Transverse colon (tissue), 4 donors: ENCODE data around the gene ROPN1. TPM values are rescaled to one million over a fixed set of nuclear protein-coding genes. Genes with fewer than 3 reads are reported as not detected.

ENCODE experiments used
- DNase-seq: peaks from one replicate; pipeline ENCODE4 v3.0.0-alpha.2; 2019
- H3K27ac ChIP-seq, 4 donors: fragments of 200-600 bp; sonication (generic); 2 replicates each; pipeline ENCODE4 v1.5.1; 2016 to 2018; ENCODE audit warnings: inconsistent platforms in 4 of 4
- H3K27me3 ChIP-seq: fragments of 200-600 bp; sonication (generic); 2 replicates; pipeline ENCODE4 v1.5.1; 2017; ENCODE audit warnings: inconsistent platforms
- H3K36me3 ChIP-seq, 4 donors: fragments of 200-600 bp; sonication (generic); 2 replicates each; pipeline ENCODE4 v1.5.1; 2017 to 2019; ENCODE audit warnings: inconsistent platforms in 4 of 4
- H3K4me1 ChIP-seq, 4 donors: fragments of 200-600 bp; sonication (generic); 2 replicates each; pipeline ENCODE4 v1.5.1; 2017 to 2020; ENCODE audit warnings: inconsistent platforms in 4 of 4
- H3K4me3 ChIP-seq, 4 donors: fragments of 200-600 bp; sonication (generic); 1 replicate in 1 of 4; 2 replicates in 3 of 4; pipeline versions ENCODE4 v1.5.1 to v1.6.1; 2017 to 2019; ENCODE audit warnings: inconsistent platforms in 4 of 4
- H3K9me3 ChIP-seq, 2 donors: fragments of 200-600 bp; sonication (generic); 2 replicates each; pipeline ENCODE4 v1.5.1; 2017 to 2019; ENCODE audit warnings: inconsistent platforms in 2 of 2
- CTCF ChIP-seq, 5 experiments: fragments of 200-600 bp in 3 of 5; fragments of 450-650 bp in 2 of 5; sonication (generic) in 3 of 5; IDR thresholded peaks; 1 replicate in 2 of 5; 2 replicates in 3 of 5; pipeline ENCODE4 v1.5.1; 2016 to 2017; ENCODE audit warnings: antibody characterized with exemption in 5 of 5, inconsistent platforms in 3 of 5, mild to moderate bottlenecking in 2 of 5, moderate library complexity in 1 of 5
- EP300 ChIP-seq: sonication (generic); formaldehyde crosslinking; IDR thresholded peaks from one replicate; pipeline ENCODE4 v1.6.1; 2017; ENCODE audit warnings: antibody characterized with exemption, low read depth
- POLR2A ChIP-seq: fragments of 450-650 bp; IDR thresholded peaks from one replicate; pipeline ENCODE4 v1.6.1; 2016; ENCODE audit warnings: antibody characterized with exemption, mild to moderate bottlenecking, moderate library complexity
- POLR2AphosphoS5 ChIP-seq, 3 donors: sonication (generic); formaldehyde crosslinking; IDR thresholded peaks; one replicate each; pipeline ENCODE4 v1.6.1; 2016; ENCODE audit warnings: antibody characterized with exemption in 3 of 3
- WGBS, 2 donors: methylation state at CpG; one replicate each; pipeline ENCODE4 v1.1.5; 2018; ENCODE audit warnings: low coverage in 1 of 2; 5-methylcytosine and 5-hydroxymethylcytosine counted together
- in situ Hi-C, 4 donors: fragments of 200-750 bp; cut with MboI; loops; one replicate each; pipeline versions ENCODE4 v1.15.0 to v1.15.1; 2017; ENCODE audit warnings: low sequenced_read_pairs in 3 of 4, low pct_ligation_motif_present in 1 of 4, low pct_unique_long_range_greater_than_20kb in 1 of 4
- intact Hi-C: fragments of 100-400 bp; cut with DNase I; formaldehyde crosslinking; loops from one replicate; pipeline ENCODE4 v1.15.1; 2023; ENCODE audit warnings: low total_unique reads
- total RNA-seq, 4 donors: library from RNA; depleted of rRNA; stranded (reverse); fragments of >200 nt; gene quantifications; one replicate each; pipeline ENCODE4 v1.1.0, GENCODE V29; 2016

Gene ROPN1
- total RNA-seq, 4 donors from 2014 or later = 1.9 to 3.4 (median 3.0) TPM; not detected in 1

- Histone ChIP-seq H3K36me3 (no peaks in the 10 kb centered on the region), H3K27me3 (peaks cover 7% of the 10 kb centered on the region), H3K4me3 (no peak overlapping the region), H3K9me3 (no peaks in the 10 kb centered on the region), H3K4me1 (peaks cover 0 to under 1% (median 0%) of the 10 kb centered on the region in 4 donors), H3K27ac (no peak overlapping the region)
- intact Hi-C loops (no loop called here), in situ Hi-C loops (no loop called here)
- no peak for DNase-seq
- TF ChIP-seq CTCF (IDR thresholded peaks at IDR 0.05) (no peak), POLR2A (no peak), POLR2AphosphoS5 (IDR thresholded peaks at IDR 0.05) (no peak), EP300 (no peak)
- 75% methylated on average over 2 of the region's 2 CpGs; no CpG with 5 or more reads in 1 of the 2 donors for WGBS, 2 donors
Observed at GRCh38 chr3:123997543-123997942, 5.6 kb upstream of the ROPN1 start.

- Histone ChIP-seq H3K27me3 (peaks cover 6% of the 10 kb centered on the region), H3K27ac (no peak overlapping the region), H3K9me3 (no peaks in the 10 kb centered on the region), H3K36me3 (no peaks in the 10 kb centered on the region), H3K4me3 (no peak overlapping the region), H3K4me1 (no peaks in the 10 kb centered on the region)
- 63 to 78% methylated on average over 1 of the region's 1 CpG for WGBS, 2 donors
- TF ChIP-seq POLR2AphosphoS5 (IDR thresholded peaks at IDR 0.05) (no peak), CTCF (IDR thresholded peaks at IDR 0.05) (no peak), EP300 (no peak), POLR2A (no peak)
- no peak for DNase-seq
- in situ Hi-C loops (no loop called here), intact Hi-C loops (no loop called here)
Observed at GRCh38 chr3:123993818-123994217, 1.9 kb upstream of the ROPN1 start.

DNA sequence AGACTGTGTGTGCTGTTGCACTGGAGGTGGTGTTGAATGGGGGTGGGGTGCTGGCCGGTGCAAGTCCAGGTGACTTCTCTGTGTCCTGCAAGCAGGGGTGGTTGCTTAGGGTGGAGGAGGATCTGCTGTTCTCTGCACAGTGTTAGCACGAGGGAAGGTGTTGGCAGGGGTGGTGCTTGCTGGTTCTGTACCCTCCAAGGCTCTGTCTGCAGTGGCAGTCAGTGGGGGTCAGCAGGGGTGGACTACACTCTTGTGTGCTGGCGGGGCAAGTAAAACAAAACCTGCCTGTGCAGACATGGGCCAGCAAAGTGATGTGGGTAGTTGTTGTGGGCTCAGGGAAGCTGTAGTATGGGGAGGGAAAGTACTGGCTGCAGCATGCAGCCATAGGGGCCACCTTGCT, 5.5 kb downstream of the ROPN1 start:
- TF ChIP-seq EP300 = no peak
- TF ChIP-seq POLR2AphosphoS5 (IDR thresholded peaks at IDR 0.05) = no peak
- TF ChIP-seq CTCF (IDR thresholded peaks at IDR 0.05) = no peak
- TF ChIP-seq POLR2A = no peak
- Histone ChIP-seq H3K9me3 (no peaks in the 10 kb centered on the region), H3K27ac (no peak overlapping the region), H3K27me3 (peaks cover 11% of the 10 kb centered on the region), H3K4me1 (peaks cover 0 to 12% (median 6%) of the 10 kb centered on the region in 4 donors), H3K4me3 (no peak overlapping the region), H3K36me3 (no peaks in the 10 kb centered on the region)
- intact Hi-C loops (no loop called here), in situ Hi-C loops (no loop called here)
- 74 to 78% methylated on average over 1 to 3 of the region's 3 CpGs for WGBS, 2 donors
- no peak for DNase-seq

DNA sequence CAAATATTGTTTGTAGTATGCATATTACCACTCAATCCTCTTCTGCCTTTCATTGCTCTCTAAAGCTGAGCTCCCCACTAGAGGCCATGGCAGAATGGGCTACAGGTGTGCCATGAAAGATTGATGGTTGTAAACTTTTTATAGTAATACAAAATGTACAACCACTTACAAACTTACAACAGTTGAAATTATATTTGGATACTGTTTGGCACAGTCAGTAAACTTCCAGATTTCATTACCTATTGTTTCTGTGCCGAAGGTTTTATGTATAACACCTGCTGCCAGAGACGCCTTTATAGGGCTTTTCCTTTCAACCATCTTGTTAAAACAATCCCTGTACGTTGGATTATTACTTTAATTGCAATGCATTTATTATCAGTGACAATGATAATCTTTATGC, 7.0 kb downstream of the ROPN1 start:
- Histone ChIP-seq H3K36me3 (no peaks in the 10 kb centered on the region), H3K27ac (peak overlapping the region; percentile 23 to 53 (median 39)), H3K9me3 (no peaks in the 10 kb centered on the region), H3K27me3 (peaks cover 12% of the 10 kb centered on the region), H3K4me1 (peaks cover 0 to 19% (median 9%) of the 10 kb centered on the region in 4 donors), H3K4me3 (no peak overlapping the region)
- intact Hi-C loops (no loop called here), in situ Hi-C loops (no loop called here)
- peak; percentile 18 for DNase-seq
- WGBS, 2 donors = 45 to 50% methylated on average over 3 of the region's 3 CpGs
- TF ChIP-seq POLR2AphosphoS5 (IDR thresholded peaks at IDR 0.05) (peak in 1 of 3 donors; percentile 15), POLR2A (no peak)

DNA sequence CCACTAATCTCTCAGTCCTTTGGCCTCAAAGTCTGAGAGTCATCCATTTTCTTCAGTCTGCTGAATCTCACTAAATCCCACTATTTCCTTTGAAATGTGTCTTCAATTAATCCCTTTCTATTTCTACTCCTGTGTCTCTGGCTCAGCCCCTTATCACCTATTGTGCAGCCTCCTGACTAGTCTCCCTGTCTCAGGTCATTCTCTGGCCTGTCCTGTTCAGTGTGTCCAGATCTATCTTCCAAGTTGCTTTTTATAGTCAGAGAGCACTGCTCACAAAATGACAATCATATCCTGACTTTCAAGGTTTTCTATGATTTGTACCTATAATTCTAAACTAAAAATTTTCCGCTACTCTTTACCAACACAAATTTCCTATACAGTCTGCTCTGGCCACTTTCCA, 7.6 kb downstream of the ROPN1 start:
- intact Hi-C loops = no loop called here
- in situ Hi-C loops = no loop called here
- TF ChIP-seq CTCF (IDR thresholded peaks at IDR 0.05) (no peak), POLR2A (no peak), EP300 (no peak), POLR2AphosphoS5 (IDR thresholded peaks at IDR 0.05) (no peak)
- Histone ChIP-seq H3K27ac (peak overlapping the region; percentile 23 to 53 (median 39)), H3K4me3 (no peak overlapping the region), H3K27me3 (peaks cover 12% of the 10 kb centered on the region), H3K9me3 (no peaks in the 10 kb centered on the region), H3K36me3 (no peaks in the 10 kb centered on the region), H3K4me1 (peaks cover 0 to 24% (median 9%) of the 10 kb centered on the region in 4 donors)
- DNase-seq = no peak
- 64 to 74% methylated on average over 1 of the region's 1 CpG for WGBS, 2 donors
